Stimulated activated CD8-positive, alpha-beta memory T cell treated with anti-CD3 and anti-CD28 coated beads, Interleukin-15, amount 100 ng/mL, for 24 hours (primary cell): ENCODE results near the gene ARHGEF7.

Experiments
- DNase-seq: peaks from one replicate; pipeline ENCODE4 v3.0.0-alpha.2; 2020; ENCODE audit warnings: low read depth

The ARHGEF7 gene

GRCh38 chr13:111278743-111279652, 163.9 kb downstream of the ARHGEF7 start:
- no peak for DNase-seq

- no peak for DNase-seq
Measured at GRCh38 chr13:111280226-111280625, 165.1 kb downstream of the ARHGEF7 start.

GRCh38 chr13:111280681-111281585, 165.8 kb downstream of the ARHGEF7 start:
- no peak for DNase-seq

GRCh38 chr13:111281751-111282311, 166.7 kb downstream of the ARHGEF7 start:
- no peak for DNase-seq

- no peak for DNase-seq
Measured at GRCh38 chr13:111282425-111282824, 167.3 kb downstream of the ARHGEF7 start.

- DNase-seq: no peak
Measured at GRCh38 chr13:111282997-111283396, 167.9 kb downstream of the ARHGEF7 start.

GRCh38 chr13:111283457-111283856, 168.3 kb downstream of the ARHGEF7 start:
- no peak for DNase-seq

- DNase-seq: no peak
Measured at GRCh38 chr13:111283991-111284390, 168.9 kb downstream of the ARHGEF7 start.

GRCh38 chr13:111284565-111284964, 169.5 kb downstream of the ARHGEF7 start:
- DNase-seq: no peak

GRCh38 chr13:111286162-111286561, 171.1 kb downstream of the ARHGEF7 start:
- no peak for DNase-seq

- no peak for DNase-seq
Measured at GRCh38 chr13:111286749-111287148, 171.6 kb downstream of the ARHGEF7 start.

- DNase-seq: no peak
Measured at GRCh38 chr13:111287201-111287600, 172.1 kb downstream of the ARHGEF7 start.

GRCh38 chr13:111288276-111288675, 173.2 kb downstream of the ARHGEF7 start:
- no peak for DNase-seq

GRCh38 chr13:111289251-111289650, 174.1 kb downstream of the ARHGEF7 start:
- DNase-seq: no peak

GRCh38 chr13:111291908-111292307, 176.8 kb downstream of the ARHGEF7 start:
- no peak for DNase-seq

- no peak for DNase-seq
Measured at GRCh38 chr13:111292710-111293485, 177.8 kb downstream of the ARHGEF7 start.

GRCh38 chr13:111295886-111296285, 180.8 kb downstream of the ARHGEF7 start:
- DNase-seq: no peak

GRCh38 chr13:111296417-111296816, 181.3 kb downstream of the ARHGEF7 start:
- DNase-seq: no peak

GRCh38 chr13:111298214-111298975, 183.3 kb downstream of the ARHGEF7 start:
- no peak for DNase-seq

GRCh38 chr13:111302045-111302726, 187.1 kb downstream of the ARHGEF7 start:
- no peak for DNase-seq
